SJSA1 (cell line): ENCODE data around the gene C22orf42. TPM values are rescaled to one million over a fixed set of nuclear protein-coding genes. Genes with fewer than 3 reads are reported as not detected.
"Not testable (repeated sequence)": the region's sequence is repeated elsewhere in the genome, so short reads cannot be mapped to it uniquely, and the experiment has no call there.

Source experiments
- DNase-seq, 2 experiments: peaks; one replicate each; pipeline ENCODE4 v3.0.0-alpha.2; 2015 to 2020; ENCODE audit warnings: low spot score in 2 of 2, low read depth in 1 of 2
- H3K27ac ChIP-seq: fragments of 250-450 bp; sonication (Bioruptor Pico); 2 replicates; pipeline ENCODE4 v1.5.1; 2020; ENCODE audit warnings: mild to moderate bottlenecking, moderate library complexity
- H3K27me3 ChIP-seq: fragments of 250-450 bp; sonication (Bioruptor Pico); replicated peaks from 2 replicates; pipeline ENCODE4 v1.5.1; 2020; ENCODE audit warnings: mild to moderate bottlenecking, moderate library complexity
- H3K36me3 ChIP-seq: fragments of 250-450 bp; sonication (Bioruptor Pico); 2 replicates; pipeline ENCODE4 v1.5.1; 2020; ENCODE audit warnings: mild to moderate bottlenecking
- H3K4me1 ChIP-seq: fragments of 250-450 bp; sonication (Bioruptor Pico); replicated peaks from 2 replicates; pipeline ENCODE4 v1.6.1; 2021; ENCODE audit warnings: mild to moderate bottlenecking
- H3K4me3 ChIP-seq: fragments of 250-450 bp; sonication (Bioruptor Pico); 2 replicates; pipeline ENCODE4 v1.5.1; 2020; ENCODE audit warnings: mild to moderate bottlenecking
- H3K9me3 ChIP-seq: fragments of 250-450 bp; sonication (Bioruptor Pico); replicated peaks from 2 replicates; pipeline ENCODE4 v1.5.1; 2020; ENCODE audit warnings: mild to moderate bottlenecking
- total RNA-seq: library from RNA; depleted of rRNA; stranded (reverse); fragments of >200 nt; shearing (Covaris generic); gene quantifications from 2 replicates; pipeline ENCODE4 v1.2.3, GENCODE V29; 2014

The C22orf42 gene
- total RNA-seq, 1 experiment from 2014 or later = not detected

- H3K4me1 ChIP-seq, H3K4me3 ChIP-seq, H3K27ac ChIP-seq, H3K9me3 ChIP-seq, H3K27me3 ChIP-seq, H3K36me3 ChIP-seq: not testable (repeated sequence)
- DNase-seq = peak; percentile 62 to 71
These were observed 23.1 kb downstream of the C22orf42 start for GRCh38 chr22:32135958-32136357.

DNA sequence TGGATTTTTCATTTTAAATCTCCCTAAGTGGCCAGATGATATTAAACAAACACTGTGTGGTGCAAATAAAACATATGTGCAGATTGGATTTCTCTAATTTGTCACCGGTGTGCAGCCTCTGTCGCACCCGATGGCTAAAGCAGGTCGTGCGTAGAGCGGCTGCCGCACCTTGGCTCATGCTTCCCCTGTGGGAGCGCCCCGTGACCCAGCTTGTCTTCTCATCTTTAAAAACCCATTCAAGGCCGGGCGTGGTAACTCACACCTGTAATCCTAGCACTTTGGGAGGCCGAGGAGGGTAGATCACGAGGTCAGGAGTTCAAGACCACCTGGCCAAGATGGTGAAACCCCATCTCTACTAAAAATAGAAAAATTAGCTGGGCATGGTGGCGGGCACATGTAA is 24.3 kb downstream of the C22orf42 start:
- DNase-seq, H3K4me1 ChIP-seq, H3K36me3 ChIP-seq, H3K27ac ChIP-seq, H3K9me3 ChIP-seq, H3K27me3 ChIP-seq, H3K4me3 ChIP-seq: not testable (repeated sequence)

DNA sequence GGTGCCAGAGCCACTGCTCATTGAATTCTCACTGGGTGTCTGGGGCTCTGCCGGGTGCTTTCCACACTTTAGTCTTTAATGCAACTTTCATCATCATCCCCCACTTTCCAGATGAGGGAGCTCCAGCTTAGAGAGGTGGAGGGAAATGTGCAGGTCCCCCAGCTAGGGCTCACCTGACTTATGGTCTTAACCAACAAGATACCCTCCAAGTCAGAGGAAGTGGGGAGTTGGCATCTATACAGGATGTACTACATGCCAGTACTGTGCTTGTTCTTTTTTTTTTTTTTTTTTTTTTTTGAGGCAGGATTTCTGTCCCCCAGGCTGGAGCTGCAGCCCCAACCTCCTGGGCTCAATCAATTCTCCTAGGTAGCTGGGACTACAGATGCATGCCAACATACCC is 26.3 kb downstream of the C22orf42 start:
- Histone ChIP-seq H3K36me3 (no peaks in the 10 kb centered on the region), H3K4me1 (peaks cover 8% of the 10 kb centered on the region; the same call in 1 of the 2 replicates), H3K27me3 (no peaks in the 10 kb centered on the region), H3K27ac (no peak overlapping the region), H3K4me3 (no peak overlapping the region), H3K9me3 (no peaks in the 10 kb centered on the region)
- DNase-seq = no peak

GRCh38 chr22:32132126-32132525 is 27.0 kb downstream of the C22orf42 start:
- H3K9me3 ChIP-seq = no peaks in the 10 kb centered on the region
- H3K4me3 ChIP-seq = no peak overlapping the region
- peak in 1 of 2 experiments; percentile 22 for DNase-seq
- no peaks in the 10 kb centered on the region for H3K36me3 ChIP-seq
- H3K27ac ChIP-seq = no peak overlapping the region
- H3K4me1 ChIP-seq = 0 out of 2 replicates have a peak, but pooled peaks cover 3% of the 10 kb centered on the region
- no peaks in the 10 kb centered on the region for H3K27me3 ChIP-seq

- H3K9me3 ChIP-seq = no peaks in the 10 kb centered on the region
- H3K4me1 ChIP-seq = no peaks in the 10 kb centered on the region
- no peaks in the 10 kb centered on the region for H3K27me3 ChIP-seq
- DNase-seq = no peak
- no peaks in the 10 kb centered on the region for H3K36me3 ChIP-seq
- H3K27ac ChIP-seq = no peak overlapping the region
- no peak overlapping the region for H3K4me3 ChIP-seq
These were observed 28.6 kb downstream of the C22orf42 start for GRCh38 chr22:32130464-32130863.

DNA sequence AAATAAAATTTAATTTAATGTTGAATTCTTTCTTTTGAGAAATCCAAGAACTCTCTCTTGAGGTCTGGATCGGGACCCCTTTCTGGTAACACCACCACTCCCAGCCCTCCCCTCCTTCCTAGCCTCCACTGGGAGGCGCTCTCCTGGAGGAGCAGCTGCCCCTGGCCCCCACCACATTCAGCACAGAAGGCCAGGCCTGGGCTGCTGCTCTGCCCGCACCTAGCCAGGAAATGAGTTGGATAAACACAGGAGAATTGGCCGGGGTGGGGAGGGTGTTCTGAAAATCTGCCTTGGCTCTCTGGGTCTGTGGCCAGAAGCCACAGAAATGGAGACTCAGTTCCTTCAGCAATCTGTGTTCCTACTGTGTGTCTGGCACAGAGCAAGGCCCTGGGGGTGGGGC is 31.2 kb downstream of the C22orf42 start:
- H3K4me1 ChIP-seq = no peaks in the 10 kb centered on the region
- no peaks in the 10 kb centered on the region for H3K27me3 ChIP-seq
- DNase-seq = no peak
- H3K27ac ChIP-seq = no peak overlapping the region
- no peaks in the 10 kb centered on the region for H3K9me3 ChIP-seq
- H3K36me3 ChIP-seq = no peaks in the 10 kb centered on the region
- no peak overlapping the region for H3K4me3 ChIP-seq

GRCh38 chr22:32123657-32124056 is 35.4 kb downstream of the C22orf42 start:
- Histone ChIP-seq H3K36me3 (no peaks in the 10 kb centered on the region), H3K4me3 (no peak overlapping the region), H3K9me3 (no peaks in the 10 kb centered on the region), H3K27ac (no peak overlapping the region), H3K4me1 (no peaks in the 10 kb centered on the region), H3K27me3 (no peaks in the 10 kb centered on the region)
- DNase-seq = no peak

DNA sequence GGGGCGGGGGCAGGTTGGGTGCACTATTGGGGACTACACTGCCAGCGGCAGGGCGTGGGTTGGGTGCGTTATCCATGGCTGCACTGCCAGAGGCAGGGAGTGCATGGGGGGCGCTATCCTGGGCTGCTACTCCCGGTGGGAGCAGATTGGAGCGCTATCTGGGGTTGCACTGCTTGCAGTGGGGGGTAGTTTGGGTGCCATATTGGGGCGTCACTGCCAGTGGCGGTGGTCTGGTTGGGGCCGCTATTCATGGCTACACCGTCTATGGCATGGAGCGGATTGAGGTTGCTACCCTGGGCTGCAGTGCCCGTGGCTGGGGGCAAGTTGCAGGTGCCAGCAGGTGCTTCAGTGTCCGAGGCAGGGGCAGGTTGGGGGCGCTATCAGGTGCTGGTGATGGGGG is 36.2 kb downstream of the C22orf42 start:
- H3K4me1 ChIP-seq = no peaks in the 10 kb centered on the region
- no peak for DNase-seq
- no peaks in the 10 kb centered on the region for H3K27me3 ChIP-seq
- no peak overlapping the region for H3K4me3 ChIP-seq
- no peaks in the 10 kb centered on the region for H3K36me3 ChIP-seq
- no peak overlapping the region for H3K27ac ChIP-seq
- no peaks in the 10 kb centered on the region for H3K9me3 ChIP-seq

DNA sequence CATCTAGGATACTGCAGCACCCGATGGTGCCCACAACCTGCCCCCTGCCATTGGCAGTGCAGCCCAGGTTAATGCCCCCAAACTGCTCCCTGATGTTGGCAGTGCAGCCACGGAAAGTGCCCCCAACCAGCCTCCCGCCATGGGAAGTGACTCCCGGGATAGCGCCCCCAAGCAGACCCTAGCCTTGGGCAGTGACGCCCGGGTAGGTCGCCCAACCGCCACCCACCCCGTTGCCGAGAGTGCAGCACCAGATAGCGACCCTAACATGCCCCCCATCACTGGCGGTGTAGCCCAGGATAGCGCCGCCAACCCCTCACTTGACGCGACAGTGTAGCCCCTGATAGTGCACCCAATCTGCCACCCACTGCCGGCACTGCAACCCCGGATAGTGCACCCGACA is 38.5 kb downstream of the C22orf42 start:
- Histone ChIP-seq H3K27me3 (0 out of 2 replicates have a peak, but pooled peaks cover under 1% of the 10 kb centered on the region), H3K9me3 (no peaks in the 10 kb centered on the region), H3K36me3 (no peaks in the 10 kb centered on the region), H3K27ac (no peak overlapping the region), H3K4me1 (no peaks in the 10 kb centered on the region), H3K4me3 (no peak overlapping the region)
- DNase-seq = no peak

GRCh38 chr22:32119568-32120235 is 39.4 kb downstream of the C22orf42 start:
- Histone ChIP-seq H3K9me3 (no peaks in the 10 kb centered on the region), H3K27me3 (peaks cover 10% of the 10 kb centered on the region; the same call in 1 of the 2 replicates), H3K4me3 (no peak overlapping the region), H3K27ac (no peak overlapping the region), H3K4me1 (no peaks in the 10 kb centered on the region), H3K36me3 (no peaks in the 10 kb centered on the region)
- DNase-seq = no peak

- DNase-seq = no peak
- Histone ChIP-seq H3K27me3 (peaks cover 28% of the 10 kb centered on the region), H3K4me1 (no peaks in the 10 kb centered on the region), H3K36me3 (no peaks in the 10 kb centered on the region), H3K27ac (no peak overlapping the region), H3K4me3 (no peak overlapping the region), H3K9me3 (no peaks in the 10 kb centered on the region)
These were observed 46.7 kb downstream of the C22orf42 start for GRCh38 chr22:32112380-32112779.

GRCh38 chr22:32106930-32107329 is 52.2 kb downstream of the C22orf42 start:
- no peak overlapping the region for H3K27ac ChIP-seq
- peaks cover 5% of the 10 kb centered on the region for H3K27me3 ChIP-seq
- H3K36me3 ChIP-seq = no peaks in the 10 kb centered on the region
- no peaks in the 10 kb centered on the region for H3K4me1 ChIP-seq
- DNase-seq = peak in 1 of 2 experiments; percentile 4
- H3K9me3 ChIP-seq = no peaks in the 10 kb centered on the region
- H3K4me3 ChIP-seq = no peak overlapping the region

DNA sequence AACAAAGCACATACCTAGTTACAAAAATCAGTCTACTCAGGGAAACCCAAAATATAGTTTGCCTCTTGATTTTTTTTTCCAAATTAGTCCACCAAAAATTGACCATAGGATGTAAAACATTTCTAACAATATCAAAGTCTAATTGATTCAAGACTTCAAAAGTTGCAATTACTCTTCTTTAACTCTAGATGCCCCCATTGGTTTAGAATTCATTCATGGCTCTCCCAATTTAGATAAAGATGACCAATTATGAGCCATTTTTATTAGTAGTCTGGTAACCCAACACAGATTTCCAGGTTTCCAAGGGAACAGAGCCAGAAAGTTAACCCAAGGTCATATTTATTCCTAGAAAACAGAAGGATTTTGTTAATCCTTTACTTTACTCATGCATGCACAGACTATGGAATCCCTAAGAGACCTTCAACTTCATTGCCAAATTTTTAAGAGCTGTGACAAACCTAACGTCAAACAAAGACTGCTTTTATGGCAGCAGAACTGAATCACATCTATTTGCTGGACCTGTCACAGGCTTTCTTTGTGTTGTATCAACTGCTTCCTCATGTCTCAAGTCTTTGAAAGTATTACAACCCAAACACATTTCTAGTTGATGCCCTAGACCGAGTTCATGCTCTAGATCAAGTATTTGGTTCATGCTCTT is 55.3 kb downstream of the C22orf42 start:
- Histone ChIP-seq H3K36me3 (no peaks in the 10 kb centered on the region), H3K9me3 (no peaks in the 10 kb centered on the region), H3K27me3 (peaks cover 4% of the 10 kb centered on the region), H3K4me1 (no peaks in the 10 kb centered on the region), H3K27ac (no peak overlapping the region), H3K4me3 (no peak overlapping the region)
- no peak for DNase-seq

- no peak for DNase-seq
- no peaks in the 10 kb centered on the region for H3K4me1 ChIP-seq
- H3K4me3 ChIP-seq = no peak overlapping the region
- peaks cover 8% of the 10 kb centered on the region for H3K27me3 ChIP-seq
- no peaks in the 10 kb centered on the region for H3K9me3 ChIP-seq
- no peaks in the 10 kb centered on the region for H3K36me3 ChIP-seq
- H3K27ac ChIP-seq = no peak overlapping the region
These were observed 58.4 kb downstream of the C22orf42 start for GRCh38 chr22:32100711-32101110.
